Hepatocyte (in vitro differentiated cells): Measurements from ENCODE around the gene KLKB1. TPM values are rescaled to one million over a fixed set of nuclear protein-coding genes. Genes with fewer than 3 reads are reported as not detected.

Experiments used
- DNase-seq: peaks from one replicate; pipeline ENCODE4 v3.0.0-alpha.2; 2016; ENCODE audit warnings: low spot score
- H2AFZ ChIP-seq: fragments of 200-600 bp; sonication (generic); 2 replicates; pipeline ENCODE4 v1.6.0; 2016; ENCODE audit warnings: antibody characterized with exemption, mild to moderate bottlenecking
- H3K27ac ChIP-seq: fragments of 200-600 bp; sonication (generic); 2 replicates; pipeline ENCODE4 v1.5.1; 2016; ENCODE audit warnings: mild to moderate bottlenecking
- H3K27me3 ChIP-seq: fragments of 200-600 bp; sonication (generic); 2 replicates; pipeline ENCODE4 v1.6.1; 2016
- H3K36me3 ChIP-seq: fragments of 200-600 bp; sonication (generic); replicated peaks from 2 replicates; pipeline ENCODE4 v1.5.1; 2016; ENCODE audit warnings: low read depth; ENCODE audit not compliant: insufficient read depth
- H3K4me1 ChIP-seq: fragments of 200-600 bp; sonication (generic); 2 replicates; pipeline ENCODE4 v1.5.1; 2016; ENCODE audit warnings: mild to moderate bottlenecking, moderate library complexity; ENCODE audit not compliant: insufficient read depth
- H3K4me2 ChIP-seq: fragments of 200-600 bp; sonication (generic); 2 replicates; pipeline ENCODE4 v1.6.0; 2016
- H3K4me3 ChIP-seq: fragments of 200-600 bp; sonication (generic); 2 replicates; pipeline ENCODE4 v1.5.1; 2016; ENCODE audit warnings: mild to moderate bottlenecking
- H3K79me2 ChIP-seq: fragments of 200-600 bp; sonication (generic); 2 replicates; pipeline ENCODE4 v1.6.0; 2017; ENCODE audit warnings: mild to moderate bottlenecking
- H3K9me2 ChIP-seq: fragments of 200-600 bp; sonication (generic); replicated peaks from 2 replicates; pipeline ENCODE4 v1.6.0; 2017; ENCODE audit warnings: mild to moderate bottlenecking; ENCODE audit not compliant: insufficient read depth
- H3K9me3 ChIP-seq: fragments of 200-600 bp; sonication (generic); 2 replicates; pipeline ENCODE4 v1.5.1; 2016; ENCODE audit warnings: low read depth, mild to moderate bottlenecking
- H4K20me1 ChIP-seq: fragments of 200-600 bp; sonication (generic); 2 replicates; pipeline ENCODE4 v1.6.0; 2016; ENCODE audit warnings: mild to moderate bottlenecking; ENCODE audit not compliant: insufficient read depth, poor library complexity, severe bottlenecking
- EZH2 ChIP-seq: fragments of 200-600 bp; sonication (generic); IDR thresholded peaks from 2 replicates; pipeline ENCODE4 v1.6.1; 2016; ENCODE audit warnings: antibody characterized with exemption, mild to moderate bottlenecking, borderline replicate concordance
- EZH2phosphoT487 ChIP-seq: fragments of 200-600 bp; sonication (generic); IDR thresholded peaks from one replicate; pipeline ENCODE4 v1.6.1; 2018; ENCODE audit warnings: antibody characterized with exemption, mild to moderate bottlenecking, low read depth, moderate library complexity; ENCODE audit not compliant: unreplicated experiment, severe bottlenecking
- WGBS: methylation state at CpG from one replicate; pipeline ENCODE4 v1.1.6; 2016; ENCODE audit warnings: low lambda C conversion rate; ENCODE audit errors: missing lambda C conversion rate; 5-methylcytosine and 5-hydroxymethylcytosine counted together
- polyA plus RNA-seq: library from polyadenylated mRNA; unstranded; fragments of >200 nt; fragmentation: Nextera tagmentation; extraction: Ambion mirVana; gene quantifications from 2 replicates; pipeline ENCODE4 v1.2.1, GENCODE V29; 2016
- total RNA-seq: library from RNA; depleted of rRNA; stranded (reverse); fragments of >200 nt; gene quantifications from 2 replicates; pipeline ENCODE4 v1.2.3, GENCODE V29; 2014
- TF ChIP-seq, protein P1 (sequence below): fragments of 200-600 bp; sonication (generic); IDR thresholded peaks from 2 replicates; pipeline ENCODE4 v1.5.1; 2016; ENCODE audit warnings: antibody characterized with exemption, mild to moderate bottlenecking; ENCODE audit not compliant: poor library complexity

KLKB1 gene
- total and polyA plus RNA-seq, 2 experiments from 2014 or later, result 8.8 to 20.3 TPM

DNA sequence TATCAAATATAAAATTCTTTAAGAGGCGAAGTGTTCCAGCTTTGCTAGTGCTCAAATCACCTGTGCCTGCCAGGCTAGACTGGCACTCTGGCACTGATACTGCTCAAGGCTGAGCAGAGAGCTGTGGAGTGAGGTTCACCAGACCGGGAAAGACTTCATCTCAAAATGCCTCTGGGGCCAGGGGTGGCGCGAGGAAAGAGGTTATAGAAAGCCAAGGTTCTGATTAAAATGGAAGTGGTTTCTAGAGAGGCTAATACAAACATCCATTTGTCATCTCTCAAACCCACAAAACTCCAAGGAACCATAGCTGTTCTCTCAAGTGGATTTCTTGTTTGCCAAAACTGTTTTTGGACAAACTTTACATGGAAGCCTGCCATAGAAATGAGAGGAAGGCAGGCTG lies 80.2 kb downstream of the KLKB1 start:
- Histone ChIP-seq H3K27me3 (peaks cover 8% of the 10 kb centered on the region), H2AFZ (no peak overlapping the region), H4K20me1 (no peaks in the 10 kb centered on the region), H3K36me3 (no peaks in the 10 kb centered on the region), H3K27ac (no peak overlapping the region), H3K9me3 (no peaks in the 10 kb centered on the region), H3K4me1 (no peaks in the 10 kb centered on the region), H3K79me2 (no peaks in the 10 kb centered on the region), H3K4me2 (no peak overlapping the region), H3K4me3 (no peak overlapping the region), H3K9me2 (no peaks in the 10 kb centered on the region)
- TF ChIP-seq, protein P1, sequence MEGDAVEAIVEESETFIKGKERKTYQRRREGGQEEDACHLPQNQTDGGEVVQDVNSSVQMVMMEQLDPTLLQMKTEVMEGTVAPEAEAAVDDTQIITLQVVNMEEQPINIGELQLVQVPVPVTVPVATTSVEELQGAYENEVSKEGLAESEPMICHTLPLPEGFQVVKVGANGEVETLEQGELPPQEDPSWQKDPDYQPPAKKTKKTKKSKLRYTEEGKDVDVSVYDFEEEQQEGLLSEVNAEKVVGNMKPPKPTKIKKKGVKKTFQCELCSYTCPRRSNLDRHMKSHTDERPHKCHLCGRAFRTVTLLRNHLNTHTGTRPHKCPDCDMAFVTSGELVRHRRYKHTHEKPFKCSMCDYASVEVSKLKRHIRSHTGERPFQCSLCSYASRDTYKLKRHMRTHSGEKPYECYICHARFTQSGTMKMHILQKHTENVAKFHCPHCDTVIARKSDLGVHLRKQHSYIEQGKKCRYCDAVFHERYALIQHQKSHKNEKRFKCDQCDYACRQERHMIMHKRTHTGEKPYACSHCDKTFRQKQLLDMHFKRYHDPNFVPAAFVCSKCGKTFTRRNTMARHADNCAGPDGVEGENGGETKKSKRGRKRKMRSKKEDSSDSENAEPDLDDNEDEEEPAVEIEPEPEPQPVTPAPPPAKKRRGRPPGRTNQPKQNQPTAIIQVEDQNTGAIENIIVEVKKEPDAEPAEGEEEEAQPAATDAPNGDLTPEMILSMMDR, result no peak
- TF ChIP-seq EZH2 (no peak), EZH2phosphoT487 (no peak)
- DNase-seq, result no peak
- 81% methylated on average over 4 of the region's 4 CpGs for WGBS

- H3K27ac ChIP-seq, result no peak overlapping the region
- H3K4me2 ChIP-seq, result no peak overlapping the region
- no peaks in the 10 kb centered on the region for H3K36me3 ChIP-seq
- peaks cover 8% of the 10 kb centered on the region for H3K27me3 ChIP-seq
- H3K4me1 ChIP-seq, result no peaks in the 10 kb centered on the region
- no peaks in the 10 kb centered on the region for H4K20me1 ChIP-seq
- WGBS, result 63% methylated on average over 3 of the region's 3 CpGs
- no peaks in the 10 kb centered on the region for H3K9me2 ChIP-seq
- TF ChIP-seq EZH2phosphoT487, result no peak
- TF ChIP-seq, protein P1, result no peak
- no peak overlapping the region for H3K4me3 ChIP-seq
- H3K79me2 ChIP-seq, result no peaks in the 10 kb centered on the region
- H2AFZ ChIP-seq, result no peak overlapping the region
- H3K9me3 ChIP-seq, result no peaks in the 10 kb centered on the region
- no peak for DNase-seq
Measured at GRCh38 chr4:186307916-186308315, 80.6 kb downstream of the KLKB1 start.

Other genes starting within 250 kb of the KLKB1 start
- gene TLR3, start 158.4 kb upstream of the KLKB1 start, total RNA-seq, result 1.8 and 7.3 TPM in 2 replicates
- 1.6 and 4.6 TPM in 2 replicates for gene TLR3, start 158.4 kb upstream of the KLKB1 start, polyA plus RNA-seq
- 6.7 and 7.0 TPM in 2 replicates for gene FAM149A, start 122.8 kb upstream of the KLKB1 start, total RNA-seq
- gene FAM149A, start 122.8 kb upstream of the KLKB1 start, polyA plus RNA-seq, result 3.7 and 6.9 TPM in 2 replicates
- gene CYP4V2, start 35.9 kb upstream of the KLKB1 start, total RNA-seq, result 17.5 and 24.6 TPM in 2 replicates
- 8.0 and 12.2 TPM in 2 replicates for gene CYP4V2, start 35.9 kb upstream of the KLKB1 start, polyA plus RNA-seq
- 9.5 and 19.4 TPM in 2 replicates for gene F11, start 38.7 kb downstream of the KLKB1 start, total RNA-seq
- gene F11, start 38.7 kb downstream of the KLKB1 start, polyA plus RNA-seq, result 7.1 and 8.1 TPM in 2 replicates